Keratinocyte (primary cell): Measurements from ENCODE around the gene NOP9. TPM values are rescaled to one million over a fixed set of nuclear protein-coding genes. Genes with fewer than 3 reads are reported as not detected.

Experiments used
- DNase-seq: peaks from one replicate; pipeline ENCODE4 v3.0.0-alpha.2; 2011; ENCODE audit warnings: low read depth, missing footprints, low spot score
- FAIRE-seq: peaks from 2 replicates; lab custom pipeline; 2011; peaks lifted over from hg19 to GRCh38; lab: Jason Lieb, UNC
- H2AFZ ChIP-seq: 2 replicates; pipeline ENCODE4 v1.6.0; 2012; ENCODE audit warnings: low read length, control low read depth, inconsistent platforms; ENCODE audit not compliant: control insufficient read depth
- H3K27ac ChIP-seq: 2 replicates; pipeline ENCODE4 v1.5.1; 2011; ENCODE audit warnings: low read length; ENCODE audit not compliant: control insufficient read depth, insufficient read depth
- H3K27me3 ChIP-seq: 3 replicates; pipeline ENCODE4 v1.6.0; 2011; ENCODE audit warnings: low read length; ENCODE audit not compliant: control insufficient read depth, insufficient read depth; ENCODE audit errors: extremely low read depth
- H3K36me3 ChIP-seq, 2 experiments: 2 replicates in 1 of 2; 3 replicates in 1 of 2; pipeline ENCODE4 v1.5.1; 2011; ENCODE audit warnings: low read length in 2 of 2, mild to moderate bottlenecking in 1 of 2; ENCODE audit not compliant: control insufficient read depth in 2 of 2, insufficient read depth in 2 of 2; ENCODE audit errors: extremely low read depth in 1 of 2
- H3K4me1 ChIP-seq: 3 replicates; pipeline ENCODE4 v1.5.1; 2011; ENCODE audit warnings: low read length; ENCODE audit not compliant: control insufficient read depth, insufficient read depth; ENCODE audit errors: extremely low read depth
- H3K4me2 ChIP-seq: 3 replicates; pipeline ENCODE4 v1.6.0; 2011; ENCODE audit warnings: low read depth, low read length; ENCODE audit not compliant: control insufficient read depth, insufficient read depth; ENCODE audit errors: extremely low read depth
- H3K4me3 ChIP-seq, 3 experiments: fragments of 200-600 bp in 1 of 3; sonication (generic) in 1 of 3; 2 replicates in 2 of 3; 3 replicates in 1 of 3; pipeline ENCODE4 v1.5.1; 2011 to 2016; ENCODE audit warnings: low read length in 3 of 3, mild to moderate bottlenecking in 3 of 3, control low read depth in 2 of 3, inconsistent platforms in 1 of 3, low read depth in 1 of 3, mixed read lengths in 1 of 3, mixed run types in 1 of 3, moderate library complexity in 1 of 3; ENCODE audit not compliant: control insufficient read depth in 2 of 3, insufficient read depth in 2 of 3; ENCODE audit errors: extremely low read depth in 1 of 3
- H3K79me2 ChIP-seq: 2 replicates; pipeline ENCODE4 v1.6.0; 2012; ENCODE audit warnings: low read length; ENCODE audit not compliant: control insufficient read depth, insufficient read depth
- H3K9ac ChIP-seq: 3 replicates; pipeline ENCODE4 v1.6.0; 2011; ENCODE audit warnings: low read length; ENCODE audit not compliant: control insufficient read depth, insufficient read depth; ENCODE audit errors: extremely low read depth
- H3K9me1 ChIP-seq: 3 replicates; pipeline ENCODE4 v1.6.0; 2011; ENCODE audit warnings: low read length; ENCODE audit not compliant: control insufficient read depth, insufficient read depth; ENCODE audit errors: extremely low read depth
- H3K9me3 ChIP-seq: 2 replicates; pipeline ENCODE4 v1.5.1; 2012; ENCODE audit warnings: low read depth, low read length; ENCODE audit not compliant: control insufficient read depth
- H4K20me1 ChIP-seq: 3 replicates; pipeline ENCODE4 v1.6.0; 2011; ENCODE audit warnings: low read length; ENCODE audit not compliant: control insufficient read depth, insufficient read depth; ENCODE audit errors: extremely low read depth
- CTCF ChIP-seq, 3 experiments: IDR thresholded peaks in 1 of 3; conservative IDR thresholded peaks in 1 of 3; optimal IDR thresholded peaks in 1 of 3; 2 replicates in 2 of 3; 3 replicates in 1 of 3; pipeline versions ENCODE3 to v1.5.1; 2011; ENCODE audit warnings: low read length in 3 of 3, mild to moderate bottlenecking in 3 of 3, moderate library complexity in 2 of 3, control low read depth in 1 of 3, inconsistent platforms in 1 of 3; ENCODE audit not compliant: insufficient read depth in 2 of 3; ENCODE audit errors: extremely low read depth in 1 of 3
- EZH2 ChIP-seq: IDR thresholded peaks from one replicate; pipeline ENCODE4 v1.6.1; 2012; ENCODE audit warnings: inconsistent platforms, mild to moderate bottlenecking, low read length, moderate library complexity
- dilution Hi-C: fragments of 300-500 bp; cut with MboI; formaldehyde crosslinking; loops from one replicate; pipeline ENCODE4 v1.7.0; 2020; ENCODE audit warnings: low sequenced_read_pairs; ENCODE audit not compliant: extremely low pct_ligation_motif_present
- polyA plus RNA-seq, 5 experiments: library from polyadenylated mRNA; depleted of rRNA in 3 of 5; stranded (reverse) in 3 of 5; stranded (forward) in 1 of 5; unstranded in 1 of 5; fragments of >200 nt; gene quantifications; 1 replicate in 1 of 5; 2 replicates in 3 of 5; 3 replicates in 1 of 5; pipeline versions ENCODE4 v1.2.1 to v1.2.3, GENCODE V29; 2011 to 2012; ENCODE audit warnings: missing spikeins in 2 of 5, low read depth in 1 of 5, low replicate concordance in 1 of 5

Gene NOP9
- polyA plus RNA-seq, 1 donor (not counting 4 experiments of a cell fraction or from before 2014, with no cell fraction given) = 19.9 TPM

- no peak overlapping the region for H3K27ac ChIP-seq
Measured at GRCh38 chr14:24332268-24332993, 32.8 kb downstream of the NOP9 start.

GRCh38 chr14:24334431-24335291 is 35.0 kb downstream of the NOP9 start, which contains the start of gene ADCY4:
Gene ADCY4 (minus strand): TSS chr14:24335071. CDS start chr14:24334652, 419 bp downstream.
- peaks cover 16% of the 10 kb centered on the region for H3K27me3 ChIP-seq
- no peaks in the 10 kb centered on the region for H3K9me3 ChIP-seq
- DNase-seq (no peak), FAIRE-seq (no peak)
- no peaks in the 10 kb centered on the region for H4K20me1 ChIP-seq
- TF ChIP-seq EZH2 (peak; percentile 46), CTCF (optimal IDR thresholded peaks at IDR 0.05 in 1 of 3, IDR thresholded peaks at IDR 0.05 in 1 of 3, conservative IDR thresholded peaks at IDR 0.05 in 1 of 3; ENCODE audit: extremely low read depth in 1 of 3, insufficient read depth in 2 of 3, low read length in 3 of 3) (no peak)
- no peak within 1 kb of the TSS for H3K27ac ChIP-seq
- H2AFZ ChIP-seq = peak within 1 kb of the TSS; percentile 49
- peak within 1 kb of the TSS; percentile 89 for H3K4me2 ChIP-seq
- peaks cover 29% of the 10 kb centered on the region for H3K4me1 ChIP-seq
- no peaks in the 10 kb centered on the region for H3K9me1 ChIP-seq
- H3K4me3 ChIP-seq = peak within 1 kb of the TSS in 2 of 3 experiments; percentile 56 to 66
- dilution Hi-C loops = no loop called here
- peak within 1 kb of the TSS; percentile 44 for H3K9ac ChIP-seq
- no peaks in the 10 kb centered on the region for H3K79me2 ChIP-seq
- peaks cover 0 to 2% of the 10 kb centered on the region in 2 experiments for H3K36me3 ChIP-seq

More at GRCh38 chr14:24332268-24332993, 32.8 kb downstream of the NOP9 start:
- Histone ChIP-seq H3K4me1 (peaks cover 22% of the 10 kb centered on the region), H3K36me3 (peaks cover 0 to 2% of the 10 kb centered on the region in 2 experiments), H3K4me3 (peak overlapping the region in 1 of 3 experiments; percentile 15), H3K9ac (no peak overlapping the region), H3K27me3 (peaks cover 13% of the 10 kb centered on the region), H3K9me1 (no peaks in the 10 kb centered on the region), H3K79me2 (no peaks in the 10 kb centered on the region), H3K9me3 (no peaks in the 10 kb centered on the region), H3K4me2 (peak overlapping the region; percentile 52), H2AFZ (peak overlapping the region; percentile 44), H4K20me1 (no peaks in the 10 kb centered on the region)
- TF ChIP-seq EZH2 (no peak), CTCF (optimal IDR thresholded peaks at IDR 0.05 in 1 of 3, IDR thresholded peaks at IDR 0.05 in 1 of 3, conservative IDR thresholded peaks at IDR 0.05 in 1 of 3; ENCODE audit: extremely low read depth in 1 of 3, insufficient read depth in 2 of 3, low read length in 3 of 3) (peak; percentile 77 to 94 (median 91))
- FAIRE-seq = peak; percentile 70
- DNase-seq = no peak
- dilution Hi-C loops = no loop called here
